RWPE1 (cell line): ENCODE data around the gene NNAT.
"Not testable (repeated sequence)": the region's sequence is repeated elsewhere in the genome, so short reads cannot be mapped to it uniquely, and the experiment has no call there.

ENCODE experiments used
- CTCF ChIA-PET: fragments of 350-600 bp; sonication (Branson Sonifier 250); formaldehyde crosslinking; extraction: SDS; loops from one replicate; lab custom pipeline; 2021; lab: Yijun Ruan, JAX
- POLR2A ChIA-PET: fragments of 400-600 bp; formaldehyde crosslinking; extraction: SDS; loops from one replicate; lab custom pipeline; 2020; ENCODE audit warnings: antibody characterized with exemption; ENCODE audit not compliant: low non-redundant PET; lab: Yijun Ruan, JAX
- DNase-seq: peaks from one replicate; pipeline ENCODE4 v3.0.0; 2012; ENCODE audit warnings: low spot score
- H3K27ac ChIP-seq: fragments of 450-650 bp; 2 replicates; pipeline ENCODE4 v1.5.1; 2017
- CTCF ChIP-seq: fragments of 450-650 bp; conservative IDR thresholded peaks from 2 replicates; pipeline ENCODE4 v1.5.1; 2017; ENCODE audit warnings: low read depth, mild to moderate bottlenecking

Gene NNAT

GRCh38 chr20:37521061-37521771 lies at the start of gene NNAT:
Gene NNAT, plus strand, starts transcription at chr20:37521250. Its CDS starts 82 bp downstream, at chr20:37521332.
- ChIA-PET POLR2A (no interaction called here), CTCF (no interaction called here)
- TF ChIP-seq CTCF = no peak
- peak within 1 kb of the TSS; percentile 97 for H3K27ac ChIP-seq
- DNase-seq = no peak

- no peak for TF ChIP-seq CTCF
- no peak for DNase-seq
- H3K27ac ChIP-seq = no peak overlapping the region
- ChIA-PET CTCF (interaction anchor here (0.6 kb wide), 1 partner anchor 20 kb away, joined by 3 read pairs; no protein-coding TSS in a partner anchor), POLR2A (no interaction called here)
These were observed 49.3 kb upstream of the NNAT start for GRCh38 chr20:37471741-37472235.

GRCh38 chr20:37472435-37472834 lies 48.6 kb upstream of the NNAT start:
- POLR2A ChIA-PET, DNase-seq, H3K27ac ChIP-seq, CTCF ChIA-PET: not testable (repeated sequence)

GRCh38 chr20:37473249-37474000 lies 47.6 kb upstream of the NNAT start:
- H3K27ac ChIP-seq = no peak overlapping the region
- DNase-seq = no peak
- ChIA-PET CTCF (no interaction called here), POLR2A (no interaction called here)
- no peak for TF ChIP-seq CTCF

- CTCF ChIA-PET = no interaction called here
- no peak overlapping the region for H3K27ac ChIP-seq
- no peak for DNase-seq
- TF ChIP-seq CTCF = no peak
- POLR2A ChIA-PET = no interaction called here
These were observed 46.7 kb upstream of the NNAT start for GRCh38 chr20:37474386-37474785.

GRCh38 chr20:37475252-37475651 lies 45.8 kb upstream of the NNAT start:
- TF ChIP-seq CTCF = no peak
- POLR2A ChIA-PET = no interaction called here
- DNase-seq = no peak
- no peak overlapping the region for H3K27ac ChIP-seq
- CTCF ChIA-PET = interaction anchor here (0.6 kb wide), 1 partner anchor 8 kb away, joined by 3 read pairs; no protein-coding TSS in a partner anchor
